Measurements from ENCODE around the gene FABP3. TPM values are rescaled to one million over a fixed set of nuclear protein-coding genes. Genes with fewer than 3 reads are reported as not detected.

FABP3 gene
- total RNA-seq, 2 donors from 2014 or later: 3.0 to 3.4 TPM

GRCh38 chr1:31372751-31373055 is 173 bp downstream of the FABP3 start:
- Mint-ChIP-seq H3K9me3 (no peaks in the 10 kb centered on the region), H3K36me3 (ENCODE audit: low read depth) (no peaks in the 10 kb centered on the region), H3K4me1 (peaks cover 42% of the 10 kb centered on the region), H3K4me3 (peak overlapping the region; percentile 57), H3K27me3 (ENCODE audit: insufficient read depth) (peaks cover 6% of the 10 kb centered on the region), H3K27ac (peak overlapping the region; percentile 70)
- DNase-seq: no peak
- Histone ChIP-seq H3K9me3 (ENCODE audit: control insufficient read depth, low read length) (no peaks in the 10 kb centered on the region), H3K9ac (ENCODE audit: extremely low read depth, low read length, poor library complexity, severe bottlenecking) (peak overlapping the region; percentile 74), H3K4me3 (ENCODE audit: low read length) (peak overlapping the region; percentile 78), H3K4me1 (ENCODE audit: control insufficient read depth, insufficient read depth, low read length) (peaks cover 24% of the 10 kb centered on the region), H3K36me3 (ENCODE audit: control insufficient read depth, insufficient read depth, low read length) (peaks cover under 1% of the 10 kb centered on the region), H3K27me3 (ENCODE audit: control insufficient read depth, insufficient read depth, low read length, poor library complexity, severe bottlenecking) (no peaks in the 10 kb centered on the region), H3K27ac (ENCODE audit: low read depth, low read length) (peak overlapping the region; percentile 90)
- no peak for TF ChIP-seq CTCF (conservative IDR thresholded peaks at IDR 0.05)
- 33 to 43% methylated on average over 7 to 10 of the region's 10 CpGs for WGBS, 2 experiments (ENCODE audit: insufficient coverage in 1 of 2, insufficient read length in 1 of 2)

GRCh38 chr1:31372051-31372450 is 825 bp downstream of the FABP3 start:
- no peak for DNase-seq
- Mint-ChIP-seq H3K27ac (no peak overlapping the region), H3K4me3 (no peak overlapping the region), H3K9me3 (no peaks in the 10 kb centered on the region), H3K36me3 (ENCODE audit: low read depth) (peaks cover 6% of the 10 kb centered on the region), H3K27me3 (ENCODE audit: insufficient read depth) (peaks cover 6% of the 10 kb centered on the region), H3K4me1 (peaks cover 45% of the 10 kb centered on the region)
- WGBS, 2 experiments (ENCODE audit: insufficient coverage in 1 of 2, insufficient read length in 1 of 2): 93% methylated on average over 3 of the region's 3 CpGs
- H3K9ac ChIP-seq (ENCODE audit: extremely low read depth, low read length, poor library complexity, severe bottlenecking): no peak overlapping the region
- no peak overlapping the region for H3K27ac ChIP-seq (ENCODE audit: low read depth, low read length)
- no peak for TF ChIP-seq CTCF (conservative IDR thresholded peaks at IDR 0.05)
- H3K4me3 ChIP-seq (ENCODE audit: low read length): no peak overlapping the region
- peaks cover 7% of the 10 kb centered on the region for H3K36me3 ChIP-seq (ENCODE audit: control insufficient read depth, insufficient read depth, low read length)
- H3K9me3 ChIP-seq (ENCODE audit: control insufficient read depth, low read length): no peaks in the 10 kb centered on the region
- H3K4me1 ChIP-seq (ENCODE audit: control insufficient read depth, insufficient read depth, low read length): peaks cover 24% of the 10 kb centered on the region
- H3K27me3 ChIP-seq (ENCODE audit: control insufficient read depth, insufficient read depth, low read length, poor library complexity, severe bottlenecking): no peaks in the 10 kb centered on the region

GRCh38 chr1:31371121-31371959 is 1.5 kb downstream of the FABP3 start:
- Histone ChIP-seq H3K9me3 (ENCODE audit: control insufficient read depth, low read length) (no peaks in the 10 kb centered on the region), H3K4me1 (ENCODE audit: control insufficient read depth, insufficient read depth, low read length) (peaks cover 24% of the 10 kb centered on the region), H3K27me3 (ENCODE audit: control insufficient read depth, insufficient read depth, low read length, poor library complexity, severe bottlenecking) (no peaks in the 10 kb centered on the region), H3K36me3 (ENCODE audit: control insufficient read depth, insufficient read depth, low read length) (peaks cover 14% of the 10 kb centered on the region), H3K4me3 (ENCODE audit: low read length) (no peak overlapping the region), H3K27ac (ENCODE audit: low read depth, low read length) (no peak overlapping the region), H3K9ac (ENCODE audit: extremely low read depth, low read length, poor library complexity, severe bottlenecking) (no peak overlapping the region)
- H3K27ac Mint-ChIP-seq: no peak overlapping the region
- H3K4me3 Mint-ChIP-seq: no peak overlapping the region
- peaks cover 6% of the 10 kb centered on the region for H3K27me3 Mint-ChIP-seq (ENCODE audit: insufficient read depth)
- 92 to 100% methylated on average over 4 to 10 of the region's 10 CpGs for WGBS, 2 experiments (ENCODE audit: insufficient coverage in 1 of 2, insufficient read length in 1 of 2)
- TF ChIP-seq CTCF (conservative IDR thresholded peaks at IDR 0.05): no peak
- H3K36me3 Mint-ChIP-seq (ENCODE audit: low read depth): peaks cover 7% of the 10 kb centered on the region
- no peak for DNase-seq
- no peaks in the 10 kb centered on the region for H3K9me3 Mint-ChIP-seq
- peaks cover 47% of the 10 kb centered on the region for H3K4me1 Mint-ChIP-seq

Measured in endodermal cell (in vitro differentiated cells).